Transverse colon (tissue), 4 donors: Measurements from ENCODE around the gene TROAP. TPM values are rescaled to one million over a fixed set of nuclear protein-coding genes. Genes with fewer than 3 reads are reported as not detected.

Experiments used
- DNase-seq: peaks from one replicate; pipeline ENCODE4 v3.0.0-alpha.2; 2019
- H3K27ac ChIP-seq, 4 donors: fragments of 200-600 bp; sonication (generic); 2 replicates each; pipeline ENCODE4 v1.5.1; 2016 to 2018; ENCODE audit warnings: inconsistent platforms in 4 of 4
- H3K27me3 ChIP-seq: fragments of 200-600 bp; sonication (generic); 2 replicates; pipeline ENCODE4 v1.5.1; 2017; ENCODE audit warnings: inconsistent platforms
- H3K36me3 ChIP-seq, 4 donors: fragments of 200-600 bp; sonication (generic); 2 replicates each; pipeline ENCODE4 v1.5.1; 2017 to 2019; ENCODE audit warnings: inconsistent platforms in 4 of 4
- H3K4me1 ChIP-seq, 4 donors: fragments of 200-600 bp; sonication (generic); 2 replicates each; pipeline ENCODE4 v1.5.1; 2017 to 2020; ENCODE audit warnings: inconsistent platforms in 4 of 4
- H3K4me3 ChIP-seq, 4 donors: fragments of 200-600 bp; sonication (generic); 1 replicate in 1 of 4; 2 replicates in 3 of 4; pipeline versions ENCODE4 v1.5.1 to v1.6.1; 2017 to 2019; ENCODE audit warnings: inconsistent platforms in 4 of 4
- H3K9me3 ChIP-seq, 2 donors: fragments of 200-600 bp; sonication (generic); 2 replicates each; pipeline ENCODE4 v1.5.1; 2017 to 2019; ENCODE audit warnings: inconsistent platforms in 2 of 2
- CTCF ChIP-seq, 5 experiments: fragments of 200-600 bp in 3 of 5; fragments of 450-650 bp in 2 of 5; sonication (generic) in 3 of 5; IDR thresholded peaks; 1 replicate in 2 of 5; 2 replicates in 3 of 5; pipeline ENCODE4 v1.5.1; 2016 to 2017; ENCODE audit warnings: antibody characterized with exemption in 5 of 5, inconsistent platforms in 3 of 5, mild to moderate bottlenecking in 2 of 5, moderate library complexity in 1 of 5
- EP300 ChIP-seq: sonication (generic); formaldehyde crosslinking; IDR thresholded peaks from one replicate; pipeline ENCODE4 v1.6.1; 2017; ENCODE audit warnings: antibody characterized with exemption, low read depth
- POLR2A ChIP-seq: fragments of 450-650 bp; IDR thresholded peaks from one replicate; pipeline ENCODE4 v1.6.1; 2016; ENCODE audit warnings: antibody characterized with exemption, mild to moderate bottlenecking, moderate library complexity
- POLR2AphosphoS5 ChIP-seq, 3 donors: sonication (generic); formaldehyde crosslinking; IDR thresholded peaks; one replicate each; pipeline ENCODE4 v1.6.1; 2016; ENCODE audit warnings: antibody characterized with exemption in 3 of 3
- WGBS, 2 donors: methylation state at CpG; one replicate each; pipeline ENCODE4 v1.1.5; 2018; ENCODE audit warnings: low coverage in 1 of 2; 5-methylcytosine and 5-hydroxymethylcytosine counted together
- in situ Hi-C, 4 donors: fragments of 200-750 bp; cut with MboI; loops; one replicate each; pipeline versions ENCODE4 v1.15.0 to v1.15.1; 2017; ENCODE audit warnings: low sequenced_read_pairs in 3 of 4, low pct_ligation_motif_present in 1 of 4, low pct_unique_long_range_greater_than_20kb in 1 of 4
- intact Hi-C: fragments of 100-400 bp; cut with DNase I; formaldehyde crosslinking; loops from one replicate; pipeline ENCODE4 v1.15.1; 2023; ENCODE audit warnings: low total_unique reads
- total RNA-seq, 4 donors: library from RNA; depleted of rRNA; stranded (reverse); fragments of >200 nt; gene quantifications; one replicate each; pipeline ENCODE4 v1.1.0, GENCODE V29; 2016

The TROAP gene
- total RNA-seq, 4 donors from 2014 or later = 1.1 to 100 (median 2.7) TPM

GRCh38 chr12:49293056-49293956, 29.7 kb upstream of the TROAP start:
- TF ChIP-seq POLR2A = no peak
- TF ChIP-seq CTCF (IDR thresholded peaks at IDR 0.05) = no peak
- TF ChIP-seq POLR2AphosphoS5 (IDR thresholded peaks at IDR 0.05) = no peak
- TF ChIP-seq EP300 = no peak
- 40% methylated on average over 18 of the region's 18 CpGs; no CpG with 5 or more reads in 1 of the 2 donors for WGBS, 2 donors
- DNase-seq = no peak
- Histone ChIP-seq H3K4me1 (peaks cover 12 to 33% (median 28%) of the 10 kb centered on the region in 4 donors), H3K27ac (no peak overlapping the region), H3K36me3 (no peaks in the 10 kb centered on the region), H3K9me3 (no peaks in the 10 kb centered on the region), H3K4me3 (no peak overlapping the region), H3K27me3 (peaks cover 53% of the 10 kb centered on the region)
- intact Hi-C loops (loop anchor here (5.0 kb wide), 1 partner anchor 49 kb away; no protein-coding TSS in a partner anchor), in situ Hi-C loops (no loop called here)

- TF ChIP-seq POLR2A = no peak
- TF ChIP-seq EP300 = no peak
- no peak for TF ChIP-seq POLR2AphosphoS5 (IDR thresholded peaks at IDR 0.05)
- TF ChIP-seq CTCF (IDR thresholded peaks at IDR 0.05) = no peak
- intact Hi-C loops = loop anchor here (5.0 kb wide), 1 partner anchor 48 kb away; no protein-coding TSS in a partner anchor
- Histone ChIP-seq H3K27me3 (peaks cover 57% of the 10 kb centered on the region), H3K4me3 (no peak overlapping the region), H3K4me1 (peaks cover 12 to 33% (median 28%) of the 10 kb centered on the region in 4 donors), H3K9me3 (no peaks in the 10 kb centered on the region), H3K36me3 (no peaks in the 10 kb centered on the region), H3K27ac (no peak overlapping the region)
- DNase-seq = no peak
- in situ Hi-C loops = no loop called here
- 60 to 83% methylated on average over 1 to 8 of the region's 8 CpGs for WGBS, 2 donors
Observed at GRCh38 chr12:49294086-49294803, 28.8 kb upstream of the TROAP start.

GRCh38 chr12:49294804-49295081, 28.3 kb upstream of the TROAP start:
- Histone ChIP-seq H3K27me3 (peaks cover 60% of the 10 kb centered on the region), H3K27ac (no peak overlapping the region), H3K9me3 (no peaks in the 10 kb centered on the region), H3K36me3 (no peaks in the 10 kb centered on the region), H3K4me3 (no peak overlapping the region), H3K4me1 (peaks cover 12 to 33% (median 28%) of the 10 kb centered on the region in 4 donors)
- intact Hi-C loops (loop anchor here (5.0 kb wide), 1 partner anchor 48 kb away; no protein-coding TSS in a partner anchor), in situ Hi-C loops (no loop called here)
- DNase-seq = no peak
- no peak for TF ChIP-seq POLR2A
- no peak for TF ChIP-seq EP300
- no peak for TF ChIP-seq CTCF (IDR thresholded peaks at IDR 0.05)
- no peak for TF ChIP-seq POLR2AphosphoS5 (IDR thresholded peaks at IDR 0.05)
- 45% methylated on average over 5 of the region's 5 CpGs; no CpG with 5 or more reads in 1 of the 2 donors for WGBS, 2 donors
